NCI-H1105 (cell line): ENCODE results near the gene PEPD.

Experiments
- DNase-seq: peaks from one replicate; lab custom pipeline; 2025; lab: John Stamatoyannopoulos, UW

PEPD gene

DNA sequence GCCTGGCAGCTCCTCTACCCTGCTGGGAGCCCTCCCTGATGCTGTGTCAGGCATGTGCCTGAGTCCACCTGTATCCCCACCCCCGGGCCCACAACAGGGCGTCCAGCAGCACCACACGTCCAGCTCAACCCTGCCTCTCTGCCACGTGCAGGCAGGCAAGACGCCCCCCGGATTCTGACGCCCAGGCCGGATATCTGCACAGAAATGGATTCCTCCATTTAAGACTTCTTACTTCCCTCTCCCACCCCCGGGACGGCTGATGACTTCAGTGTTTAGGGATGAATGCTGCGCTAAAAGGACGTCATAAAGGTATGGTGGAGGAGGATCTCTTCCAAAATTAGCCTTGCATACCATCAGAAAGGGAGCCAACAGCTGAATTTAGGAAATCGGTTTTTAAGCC lies 10.2 kb downstream of the PEPD start:
- no peak for DNase-seq

DNA sequence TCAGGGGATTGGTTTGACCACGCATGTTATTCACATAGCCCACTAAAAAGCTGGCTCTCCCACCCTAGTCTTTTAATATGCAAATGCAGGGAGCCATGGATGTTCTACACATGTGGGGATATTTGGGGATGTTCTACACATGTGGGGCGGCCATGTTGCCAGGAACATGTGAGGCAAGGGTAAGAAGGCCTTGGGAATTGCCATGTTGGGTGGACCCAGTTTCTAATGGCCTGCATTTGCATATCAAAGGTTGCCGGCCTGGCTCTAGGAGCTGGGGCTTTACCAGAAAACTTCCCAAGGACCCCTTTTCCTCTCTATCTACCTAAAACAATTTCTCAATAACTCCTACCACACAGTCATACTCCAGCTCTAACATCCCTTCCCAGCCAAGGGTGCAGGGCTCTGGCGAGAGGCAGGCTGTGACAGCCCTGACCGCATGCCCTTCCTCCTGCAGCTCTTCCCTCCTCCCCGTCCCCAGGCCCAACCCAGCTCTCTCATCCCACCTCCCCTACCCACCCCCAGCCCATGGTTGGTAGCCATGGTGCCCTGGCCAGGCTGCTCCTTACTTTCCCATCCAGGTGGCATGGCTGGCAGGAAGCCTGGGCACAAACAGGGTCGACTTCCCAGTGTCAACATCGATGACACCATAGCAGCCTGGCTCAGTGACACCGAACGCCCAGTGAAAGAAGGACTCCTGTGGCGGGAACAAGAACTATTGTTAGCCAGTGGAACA lies 11.0 kb downstream of the PEPD start:
- no peak for DNase-seq

DNA sequence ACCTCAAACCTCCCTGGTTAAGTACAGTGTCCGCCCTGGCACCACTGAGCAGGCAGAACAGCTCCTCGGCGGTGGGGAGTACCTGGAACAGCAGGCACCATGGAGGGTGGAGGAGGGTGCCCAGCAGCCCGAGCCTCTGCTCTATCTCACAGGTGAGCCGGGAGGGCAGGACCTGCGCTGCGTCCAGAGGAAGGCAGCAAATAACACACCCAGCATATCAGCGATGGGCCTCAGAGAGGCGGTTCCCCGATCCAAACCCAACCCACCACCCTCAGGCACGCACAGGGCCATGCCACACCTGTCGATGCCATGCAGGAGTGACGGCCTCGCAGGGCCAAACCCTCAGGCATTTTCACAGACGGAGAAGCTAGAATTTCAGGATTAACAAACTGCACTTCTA lies 11.8 kb downstream of the PEPD start:
- DNase-seq = no peak

DNA sequence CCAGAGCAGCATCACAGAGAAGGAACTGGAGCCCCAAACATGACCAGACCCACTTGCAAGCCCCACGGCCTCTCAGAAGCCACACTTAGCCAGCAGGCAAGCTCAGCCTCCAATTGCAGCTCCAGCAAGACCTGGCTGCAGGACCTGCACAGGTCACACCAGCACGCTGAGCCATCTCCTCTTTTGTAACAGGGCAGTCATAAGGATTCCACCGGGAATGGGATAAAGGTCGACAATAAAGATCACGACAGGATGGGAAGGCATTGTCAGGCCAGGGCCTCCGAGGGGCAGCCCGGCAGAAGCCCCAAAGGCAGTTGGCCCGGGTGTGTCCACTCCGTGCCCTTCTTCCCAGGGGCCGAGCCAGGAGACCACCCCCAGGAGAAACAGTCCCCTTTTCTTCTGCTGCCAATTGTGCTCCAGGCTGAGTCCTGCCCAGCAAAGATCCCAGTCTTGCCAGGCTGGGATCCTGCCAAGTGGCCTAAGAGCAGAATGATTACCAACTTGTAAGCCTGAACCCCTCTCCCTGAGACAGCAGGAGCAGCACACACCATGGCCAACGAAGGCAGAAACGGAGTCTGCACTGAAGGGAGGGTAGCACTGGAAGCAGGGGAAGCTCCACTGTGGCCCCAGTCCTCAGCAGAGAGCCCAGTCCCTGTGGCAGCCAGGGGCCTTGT lies 12.5 kb downstream of the PEPD start:
- DNase-seq = no peak

DNA sequence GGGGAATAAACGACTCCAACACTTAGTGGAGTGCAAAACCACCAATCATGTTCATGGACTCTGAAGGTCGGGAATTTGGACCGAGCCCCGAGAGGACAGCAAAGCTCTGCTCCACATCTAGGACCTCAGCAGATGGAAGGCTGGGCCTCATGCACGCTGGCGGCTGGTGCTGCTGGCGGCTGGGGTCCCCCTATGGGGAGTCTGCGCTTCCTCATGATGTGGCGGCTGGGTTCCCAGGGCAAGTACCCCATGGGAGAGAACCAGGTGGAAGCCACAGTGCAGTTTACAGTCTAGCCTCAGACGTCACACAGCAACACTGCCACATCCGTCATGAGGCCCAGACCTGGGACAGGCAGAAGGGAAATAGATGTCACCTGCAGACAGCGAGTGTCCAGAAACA lies 13.2 kb downstream of the PEPD start:
- DNase-seq = no peak

DNA sequence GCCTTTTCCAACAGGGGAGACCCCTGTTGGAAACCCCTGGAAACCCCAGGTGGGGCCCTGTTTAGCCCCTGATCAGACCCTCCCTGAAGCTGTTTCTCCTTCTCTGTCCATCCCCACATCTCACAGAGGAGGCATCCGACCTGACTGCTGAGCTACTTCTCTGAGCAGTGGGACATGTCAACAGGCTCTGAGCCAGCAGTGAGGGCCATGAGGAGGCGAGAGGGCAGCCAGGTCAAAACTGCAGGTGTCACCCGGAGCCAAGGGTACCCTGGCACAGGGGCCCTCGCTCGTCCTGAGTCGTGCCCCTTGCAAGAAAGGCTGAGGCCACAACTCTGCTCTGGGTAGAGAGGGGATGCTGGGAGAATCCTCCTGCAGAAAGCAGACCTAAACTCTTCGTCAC lies 13.6 kb downstream of the PEPD start:
- no peak for DNase-seq

DNA sequence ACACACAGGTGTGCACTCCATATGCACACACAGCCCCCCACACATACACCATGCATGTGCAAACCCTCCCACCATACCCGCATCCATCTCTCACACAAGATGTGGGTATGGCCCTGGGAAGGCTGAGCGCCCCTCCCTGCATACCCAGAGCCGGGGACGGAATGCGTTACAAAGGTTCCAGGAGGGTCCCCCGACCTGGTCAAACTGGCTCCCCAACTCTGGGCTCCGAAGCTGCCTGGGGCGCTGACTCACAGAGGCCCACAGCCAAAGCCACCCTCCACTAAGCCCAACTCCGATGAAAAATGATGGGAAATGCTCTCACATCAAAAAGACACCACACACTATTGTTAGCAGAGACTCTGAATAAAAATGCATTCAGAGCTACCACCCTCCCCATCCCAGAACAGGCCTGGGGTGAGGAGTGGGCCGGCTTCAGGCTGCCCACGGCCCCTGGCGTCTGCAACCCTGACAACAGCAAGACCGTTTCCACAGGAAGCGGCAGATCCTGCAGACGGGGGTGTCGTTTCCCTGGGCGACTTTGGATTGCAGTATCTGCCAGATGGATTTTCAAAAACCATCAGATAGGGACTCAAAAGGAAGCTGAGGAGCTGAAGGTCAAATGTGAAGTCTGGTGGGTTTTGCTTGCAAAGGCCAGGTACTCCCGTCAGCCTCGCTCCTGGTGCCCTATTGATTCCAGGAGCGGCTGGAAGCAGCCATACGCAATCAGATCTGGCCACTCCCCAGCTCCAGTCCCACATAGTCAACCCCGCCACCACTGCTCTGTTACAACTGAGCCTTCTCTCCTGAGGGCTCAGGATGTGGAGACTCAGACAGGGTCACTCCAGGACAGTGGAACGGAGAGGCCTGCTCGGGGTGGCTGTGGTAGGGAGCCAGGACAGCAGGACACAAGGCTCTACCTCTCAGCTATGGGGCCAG lies 14.3 kb downstream of the PEPD start:
- no peak for DNase-seq

DNA sequence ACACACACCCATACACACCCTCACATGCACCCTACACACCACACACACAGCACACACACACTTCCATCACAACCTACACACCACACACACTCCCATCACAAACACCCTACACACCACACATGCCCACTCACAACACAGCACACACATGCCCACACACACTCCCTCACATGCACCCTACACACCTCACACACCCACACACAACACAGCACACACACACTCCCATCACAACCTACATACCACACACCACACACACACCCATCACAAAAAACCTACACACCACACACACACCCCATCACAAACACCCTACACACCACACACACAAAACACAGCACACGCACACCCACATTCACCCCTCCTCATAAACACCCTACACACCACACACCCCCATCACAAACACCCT lies 15.1 kb downstream of the PEPD start:
- no peak for DNase-seq

DNA sequence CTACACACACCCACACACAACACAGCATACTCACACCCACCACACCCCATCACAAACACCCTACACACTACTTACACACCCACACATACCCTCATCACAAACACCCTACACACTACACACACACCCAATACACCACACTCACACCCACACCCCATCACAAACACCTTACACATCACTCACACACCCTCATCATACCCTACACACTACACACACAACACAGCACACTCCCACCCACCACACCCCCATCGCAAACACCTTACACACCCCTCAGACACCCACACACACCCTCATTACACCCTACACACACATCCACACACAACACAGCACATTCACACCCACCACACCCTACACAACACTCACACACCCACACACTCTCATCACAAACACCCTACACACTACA lies 15.8 kb downstream of the PEPD start:
- no peak for DNase-seq

DNA sequence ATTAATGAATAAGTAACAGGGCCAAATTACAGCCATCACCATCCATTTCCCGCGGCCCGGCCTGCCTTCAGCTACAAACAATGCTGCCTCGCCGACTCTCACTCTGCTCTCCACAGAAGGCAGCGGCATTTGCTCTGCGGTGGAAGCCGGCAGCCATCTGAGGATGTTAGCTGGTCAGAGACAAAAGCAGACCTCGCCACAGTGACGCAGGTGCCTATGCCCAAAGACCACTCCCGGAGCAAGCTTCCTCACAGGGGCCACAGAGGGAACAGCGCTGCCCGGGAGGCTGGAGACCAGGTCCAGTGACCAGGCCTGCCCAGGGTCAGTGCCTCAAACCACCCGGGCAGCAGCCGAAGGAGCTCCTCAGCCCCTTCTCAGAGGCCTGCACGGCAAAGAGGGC lies 16.4 kb downstream of the PEPD start:
- no peak for DNase-seq

DNA sequence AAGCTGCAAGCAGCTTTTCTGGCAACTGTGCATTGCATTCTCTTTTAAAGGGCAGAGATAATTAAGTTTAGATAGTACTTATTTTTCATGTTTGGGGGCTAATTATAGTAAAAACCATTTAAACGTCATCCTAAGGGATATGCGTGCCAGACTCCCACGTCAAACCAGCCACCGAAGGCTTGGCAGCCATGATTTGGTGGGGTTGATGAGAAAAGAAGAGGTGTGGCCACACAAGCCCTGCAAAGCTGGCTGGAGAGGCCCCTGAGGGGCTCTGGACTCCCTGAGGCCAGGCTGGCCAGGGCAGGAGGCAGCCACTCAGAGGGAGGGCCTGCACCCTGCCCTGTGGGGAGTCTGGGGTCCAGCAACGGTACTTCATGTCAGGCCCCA lies 17.5 kb downstream of the PEPD start:
- DNase-seq = no peak

DNA sequence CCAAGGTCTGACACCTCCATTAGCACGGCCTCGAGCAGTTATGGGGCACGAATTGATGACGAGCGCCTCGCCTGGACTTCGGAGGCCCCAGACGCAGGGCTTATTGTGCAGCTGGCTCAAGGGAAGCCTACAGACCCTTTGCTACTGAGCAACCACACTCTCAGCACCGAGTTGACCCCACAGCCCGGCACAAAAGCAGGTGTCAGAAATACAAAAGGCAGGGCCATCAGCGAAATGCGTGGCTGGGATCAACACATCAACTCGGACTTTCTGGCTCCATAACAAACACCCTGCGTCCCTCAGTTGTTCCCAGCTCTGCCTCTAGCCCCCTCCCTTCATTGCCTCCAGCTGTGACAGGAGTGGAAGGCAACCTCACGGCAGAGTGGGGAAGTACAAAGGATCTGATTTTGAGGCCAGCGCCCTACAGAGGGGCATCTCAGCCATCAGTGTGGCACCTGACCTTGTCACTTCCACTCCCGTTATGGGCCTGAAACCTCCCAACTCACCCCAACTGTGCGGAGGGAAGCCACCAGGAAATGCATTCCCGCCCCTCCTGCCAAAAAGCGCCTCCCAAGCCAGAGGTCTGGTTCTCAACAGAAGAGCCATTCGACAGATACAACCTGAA lies 18.0 kb downstream of the PEPD start:
- DNase-seq = no peak

DNA sequence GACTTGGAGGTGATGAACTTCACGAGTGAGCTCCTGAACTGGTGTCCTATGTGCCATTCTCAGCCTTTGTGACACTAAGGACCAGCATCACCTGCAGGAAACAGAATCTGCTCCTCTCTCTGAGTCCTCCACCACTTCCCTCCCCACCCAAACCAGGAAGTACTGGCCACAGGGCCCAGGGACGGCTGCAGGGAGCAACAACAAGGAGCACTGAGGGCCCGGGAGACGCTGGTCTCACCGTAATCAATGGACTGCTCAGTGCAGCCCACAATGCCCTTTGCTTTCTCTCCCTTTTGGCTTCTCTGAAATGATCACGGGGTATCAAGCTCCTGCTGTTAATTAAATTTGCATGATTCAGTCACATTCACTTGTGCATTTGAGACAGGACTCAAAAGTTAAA lies 18.6 kb downstream of the PEPD start:
- no peak for DNase-seq

DNA sequence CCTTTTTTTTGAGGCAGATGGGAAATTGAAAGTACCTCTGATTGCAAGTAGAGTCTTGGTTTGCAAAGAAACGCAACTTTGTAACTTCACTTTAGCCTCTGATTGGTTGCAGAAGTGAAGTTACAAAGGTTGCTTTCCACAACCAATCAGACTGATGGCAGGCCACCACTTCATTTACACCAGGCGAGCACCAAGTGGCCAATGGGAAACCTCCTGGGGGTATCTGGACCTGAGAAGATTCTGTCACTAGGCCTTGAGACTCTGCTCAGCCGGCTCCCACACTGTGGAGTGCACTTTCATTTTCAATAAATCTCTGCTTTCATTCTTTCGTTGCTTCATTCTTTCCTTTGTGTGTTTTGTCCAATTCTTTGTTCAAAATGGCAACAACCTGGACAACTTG lies 19.1 kb downstream of the PEPD start:
- no peak for DNase-seq

DNA sequence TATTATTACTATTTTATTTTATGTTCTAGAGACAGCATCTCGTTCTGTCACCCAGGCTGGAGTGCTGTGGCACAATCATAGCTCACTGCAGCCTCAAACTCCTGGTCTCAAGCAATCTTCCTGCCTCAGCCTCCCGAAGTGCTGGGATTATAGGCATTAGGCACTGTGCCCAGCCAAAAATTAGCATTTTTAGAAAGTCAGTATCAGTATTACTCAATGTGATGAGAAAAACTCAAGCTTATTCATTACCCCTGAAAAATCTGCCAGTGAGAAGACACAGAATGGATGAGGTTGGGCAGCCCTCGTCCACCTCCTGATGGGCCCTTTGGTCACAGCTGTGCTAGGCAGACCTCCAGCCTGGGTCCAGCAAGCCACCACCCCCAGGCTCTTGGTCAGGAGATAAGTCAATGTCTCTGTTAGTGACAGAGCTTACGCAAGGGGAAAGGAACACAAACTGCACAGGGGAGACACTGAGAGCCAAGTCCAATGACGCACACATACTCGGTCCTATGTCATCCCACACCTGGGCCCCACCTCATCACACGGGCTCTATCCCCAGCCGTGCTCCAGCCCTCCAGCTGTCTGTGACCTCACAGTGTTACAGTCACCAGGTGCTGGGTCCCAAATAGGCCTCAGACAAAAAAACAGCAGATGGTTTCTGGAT lies 19.8 kb downstream of the PEPD start:
- no peak for DNase-seq

DNA sequence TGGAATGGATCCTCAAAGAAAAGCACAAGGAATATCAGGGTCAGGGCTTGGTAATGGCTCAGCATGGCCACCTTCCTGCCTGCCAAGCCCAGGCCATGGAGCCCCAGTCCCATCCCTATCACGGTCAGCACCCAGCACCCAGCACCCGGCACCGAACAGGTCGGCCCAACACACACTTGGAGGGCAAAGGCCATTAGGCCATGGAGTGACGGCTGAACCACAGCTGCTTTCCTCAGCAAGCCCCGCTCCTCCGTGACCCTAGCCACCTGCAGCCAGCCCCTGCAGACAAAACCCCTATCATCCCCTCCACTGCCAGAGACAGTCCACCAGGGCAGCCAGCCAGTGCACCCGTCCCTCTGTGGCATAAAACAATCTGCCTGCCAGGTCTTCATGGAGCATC lies 20.6 kb downstream of the PEPD start:
- no peak for DNase-seq

DNA sequence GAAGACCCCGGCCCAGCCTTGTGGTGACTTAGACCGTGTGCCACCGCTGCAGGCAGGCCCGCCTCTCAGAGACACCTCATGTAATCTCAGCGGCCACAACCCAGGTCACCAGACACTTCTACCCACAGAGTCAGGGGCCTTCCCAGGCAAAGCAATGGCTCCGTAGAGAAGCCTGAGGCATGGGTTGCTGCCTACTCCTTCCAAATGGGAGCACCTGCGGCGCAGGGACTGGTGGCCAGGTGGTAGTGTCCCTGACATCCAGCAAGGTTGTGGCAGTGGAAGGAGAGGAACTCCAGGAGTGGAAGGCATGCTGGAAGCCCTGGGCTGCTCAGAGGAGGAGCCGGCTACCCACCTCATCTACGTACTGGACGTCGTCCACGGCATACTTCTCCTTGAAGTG lies 21.0 kb downstream of the PEPD start:
- DNase-seq = no peak

DNA sequence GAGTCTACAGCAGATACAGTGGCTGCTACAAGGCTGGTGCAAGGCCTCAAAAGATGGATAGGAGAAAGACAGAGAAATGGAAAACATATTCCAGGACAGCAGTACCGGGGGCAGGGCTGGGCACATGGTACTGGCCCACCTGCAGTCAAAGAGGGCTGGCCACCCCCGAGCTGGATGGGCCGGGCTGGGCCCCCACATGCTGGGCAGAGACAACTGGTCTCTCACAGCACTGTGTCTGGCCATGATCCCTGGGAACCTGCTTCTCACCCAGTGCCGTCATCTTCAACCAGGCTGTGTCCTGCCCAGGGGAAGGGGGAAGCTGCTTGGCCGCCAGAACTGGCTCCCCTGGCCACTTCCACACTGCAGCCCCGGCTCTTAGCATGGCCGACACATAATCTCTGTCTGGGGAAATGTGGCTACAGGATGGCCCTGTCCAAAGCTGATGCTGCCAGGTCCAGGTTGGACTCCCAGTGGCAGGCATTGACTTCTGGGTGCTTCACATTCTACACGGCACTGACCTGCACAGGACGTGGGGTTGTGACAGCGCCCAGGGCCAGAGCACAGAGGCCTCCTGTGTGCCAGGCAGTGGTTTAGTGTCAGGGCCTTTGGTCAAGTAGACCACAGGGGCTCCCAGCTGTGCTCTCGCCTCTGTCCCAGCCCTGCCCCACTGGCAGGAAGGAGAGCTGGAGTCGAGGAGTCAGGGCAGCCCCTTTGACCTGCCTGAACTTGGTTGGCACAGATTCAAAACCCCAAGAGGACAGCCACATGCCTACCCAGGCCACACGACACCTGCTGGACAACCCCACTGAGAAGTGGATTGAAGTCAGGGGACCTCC lies 21.7 kb downstream of the PEPD start:
- DNase-seq = no peak

DNA sequence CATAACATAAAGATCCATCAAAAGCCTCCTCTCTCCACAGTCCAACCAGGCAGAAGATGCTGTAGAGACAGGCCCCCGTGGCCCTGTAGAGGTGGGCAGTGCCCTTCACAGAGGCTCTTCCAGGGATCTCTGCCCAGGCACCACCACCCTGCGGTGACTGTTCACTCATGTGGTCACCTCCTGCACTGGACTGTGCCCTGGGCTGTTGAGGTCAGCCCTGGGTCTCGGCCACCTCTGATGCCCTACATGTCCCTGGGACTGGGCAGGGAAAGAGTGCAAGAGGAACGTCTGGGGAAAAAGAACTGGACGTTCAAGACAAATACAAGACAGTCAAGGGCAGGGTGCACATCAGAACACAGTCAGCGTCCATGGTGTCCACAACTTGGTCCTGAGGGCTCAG lies 22.3 kb downstream of the PEPD start:
- no peak for DNase-seq

DNA sequence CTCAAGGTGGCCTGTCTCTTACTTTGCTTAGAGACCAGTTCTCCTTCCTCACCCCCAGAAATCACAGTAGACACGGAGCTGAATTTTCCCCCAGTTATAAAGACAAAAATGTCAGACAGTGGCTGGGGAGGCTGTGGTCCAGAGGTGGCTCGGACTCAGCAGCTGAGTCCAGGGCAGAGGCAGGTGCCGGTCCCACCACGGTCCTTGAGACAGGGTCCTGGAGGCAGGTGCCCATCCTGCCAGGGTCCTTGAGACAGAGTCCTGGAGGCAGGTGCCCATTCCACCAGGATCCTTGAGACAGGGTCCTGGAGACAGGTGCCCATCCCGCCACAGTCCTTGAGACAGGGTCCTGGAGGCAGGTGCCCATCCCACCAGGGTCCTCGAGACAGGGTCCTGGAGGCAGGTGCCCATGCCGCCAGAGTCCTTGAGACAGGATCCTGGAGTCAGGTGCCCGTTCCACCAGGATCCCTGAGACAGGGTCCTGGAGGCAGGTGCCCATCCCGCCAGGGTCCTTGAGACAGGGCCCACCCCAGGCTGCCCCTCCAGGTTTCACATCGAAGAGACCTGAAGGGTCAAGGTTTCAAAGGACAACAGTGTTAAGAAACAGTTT lies 23.1 kb downstream of the PEPD start:
- DNase-seq = no peak

DNA sequence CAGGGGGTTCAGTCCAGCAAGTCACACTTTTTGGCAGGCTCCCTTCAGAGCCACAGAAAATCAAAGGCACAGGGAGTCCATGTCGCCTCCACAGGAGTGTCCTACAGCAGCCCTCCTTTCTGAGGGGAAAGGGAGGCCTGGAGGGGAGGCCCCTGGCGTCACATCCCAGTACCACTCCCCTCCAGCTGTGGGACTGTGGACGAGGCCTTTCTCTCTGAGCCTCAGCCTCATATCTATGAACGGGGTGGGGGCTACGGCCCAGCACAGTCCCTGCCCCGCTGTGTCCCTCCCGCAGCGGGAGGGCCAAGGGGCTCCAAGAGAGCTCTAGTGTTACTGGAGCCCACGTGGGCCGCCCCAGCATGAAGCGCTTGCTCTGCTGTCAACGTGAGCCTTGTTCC lies 23.8 kb downstream of the PEPD start:
- DNase-seq = no peak
